AML-193 (cell line): ENCODE results near the gene RBP4.
"Not testable (repeated sequence)": the region's sequence is repeated elsewhere in the genome, so short reads cannot be mapped to it uniquely, and the experiment has no call there.

Experiments
- DNase-seq, 2 experiments: peaks; one replicate each; lab custom pipeline; 2025; lab: John Stamatoyannopoulos, UW

The RBP4 gene

GRCh38 chr10:93566435-93567276, 34.4 kb downstream of the RBP4 start, which contains the start of gene FFAR4:
Gene FFAR4, plus strand, starts transcription at chr10:93566665. Its CDS starts 56 bp downstream, at chr10:93566721.
- DNase-seq, result no peak

- no peak for DNase-seq
Observed at GRCh38 chr10:93565446-93565845, 35.6 kb downstream of the RBP4 start.

- no peak for DNase-seq
Observed at GRCh38 chr10:93560541-93560940, 40.5 kb downstream of the RBP4 start.

- no peak for DNase-seq
Observed at GRCh38 chr10:93559490-93559889, 41.5 kb downstream of the RBP4 start.

GRCh38 chr10:93554760-93555432, 46.1 kb downstream of the RBP4 start:
- peak; percentile 52 to 74 for DNase-seq

- DNase-seq, result no peak
Observed at GRCh38 chr10:93554316-93554663, 46.7 kb downstream of the RBP4 start.

- no peak for DNase-seq
Observed at GRCh38 chr10:93553482-93554315, 47.3 kb downstream of the RBP4 start.

- no peak for DNase-seq
Observed at GRCh38 chr10:93552780-93553179, 48.3 kb downstream of the RBP4 start.

GRCh38 chr10:93550606-93551005, 50.4 kb downstream of the RBP4 start:
- DNase-seq, result no peak

GRCh38 chr10:93548376-93549071, 52.5 kb downstream of the RBP4 start:
- DNase-seq, result no peak

- no peak for DNase-seq
Observed at GRCh38 chr10:93547522-93547921, 53.5 kb downstream of the RBP4 start.

GRCh38 chr10:93546995-93547394, 54.0 kb downstream of the RBP4 start:
- DNase-seq, result not testable (repeated sequence)

- DNase-seq, result no peak
Observed at GRCh38 chr10:93542358-93542791, 58.7 kb downstream of the RBP4 start.
